Adrenal gland (tissue), 5 donors: Measurements from ENCODE around the gene ZMYM2.

Experiments
- CTCF ChIP-seq, 6 experiments: fragments of 450-650 bp in 4 of 6; fragments of 200-600 bp in 2 of 6; sonication (generic) in 1 of 6; IDR thresholded peaks; 1 replicate in 5 of 6; 2 replicates in 1 of 6; pipeline versions ENCODE4 v1.5.1 to v1.8.0; 2016 to 2021; ENCODE audit warnings: antibody characterized with exemption in 6 of 6, mild to moderate bottlenecking in 2 of 6, moderate library complexity in 1 of 6
- POLR2A ChIP-seq, 2 donors: fragments of 450-650 bp; IDR thresholded peaks; one replicate each; pipeline ENCODE4 v1.6.1; 2017; ENCODE audit warnings: antibody characterized with exemption in 2 of 2, mild to moderate bottlenecking in 2 of 2, moderate library complexity in 1 of 2
- donor health status: DM: no; HTN: no; CAD: no.

- TF ChIP-seq CTCF (IDR thresholded peaks at IDR 0.05) = no peak
- no peak for TF ChIP-seq POLR2A (IDR thresholded peaks at IDR 0.05)
Measured at GRCh38 chr13:20028953-20029352, 70.4 kb downstream of the ZMYM2 start.
